ENCODE data around the gene NAT9.

GRCh38 chr17:74796211-74796610 is 20.1 kb upstream of the NAT9 start:
- TF ChIP-seq CTCF (IDR thresholded peaks at IDR 0.05; ENCODE audit: low read length) (no peak), EZH2 (IDR thresholded peaks at IDR 0.05; ENCODE audit: borderline replicate concordance, low read length) (no peak)

Data from OCI-LY1 (cell line).